HG03280 (cell line): ENCODE results near the gene ELFN1.

Experiments
- ATAC-seq: cut with Tn5 transposase; IDR thresholded peaks from one replicate; pipeline ENCODE4 v1.9.1; 2021; ENCODE audit warnings: mild to moderate bottlenecking, moderate library complexity; ENCODE audit not compliant: unreplicated experiment

The ELFN1 gene

GRCh38 chr7:1775389-1775788, 105.3 kb downstream of the ELFN1 start:
- ATAC-seq: no peak

DNA sequence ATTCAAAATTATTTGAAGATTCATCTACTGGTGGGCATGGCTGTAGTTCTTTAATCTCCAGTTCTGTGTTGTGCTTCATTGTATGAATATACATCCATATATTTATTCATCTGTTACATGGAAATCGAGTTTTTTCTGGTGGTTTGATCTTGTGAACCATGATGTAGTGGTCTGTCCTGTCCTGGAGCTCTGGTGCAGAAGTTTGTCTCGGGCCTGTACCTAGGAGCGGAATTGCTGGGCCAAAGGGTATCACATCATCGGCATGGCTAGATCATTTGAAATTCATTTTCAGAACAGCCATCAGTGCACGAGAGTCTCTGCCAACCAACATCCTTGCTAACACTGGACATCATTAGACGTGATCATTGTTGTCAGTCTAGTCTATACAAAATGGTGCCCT, 107.0 kb downstream of the ELFN1 start:
- ATAC-seq: no peak

DNA sequence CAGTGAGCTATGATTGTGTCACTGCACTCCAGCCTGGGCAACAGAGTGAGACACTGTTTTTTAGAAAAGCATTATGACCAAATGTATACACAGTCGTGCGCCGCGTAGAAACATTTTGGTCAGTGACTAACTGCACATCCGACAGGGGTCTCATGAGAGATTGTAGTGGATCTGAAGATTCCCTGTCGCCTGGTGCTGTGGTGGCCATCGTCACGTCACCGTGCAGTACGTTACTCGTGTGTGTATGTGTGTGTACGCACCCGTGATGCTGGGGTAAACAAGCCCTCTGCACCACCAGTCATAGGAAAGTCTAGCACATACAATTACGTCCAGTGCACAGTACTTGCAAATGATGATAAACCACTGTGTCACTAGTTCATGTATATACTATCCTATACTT, 109.4 kb downstream of the ELFN1 start:
- ATAC-seq: no peak

- ATAC-seq: no peak
These were observed 111.3 kb downstream of the ELFN1 start for GRCh38 chr7:1781369-1781768.

DNA sequence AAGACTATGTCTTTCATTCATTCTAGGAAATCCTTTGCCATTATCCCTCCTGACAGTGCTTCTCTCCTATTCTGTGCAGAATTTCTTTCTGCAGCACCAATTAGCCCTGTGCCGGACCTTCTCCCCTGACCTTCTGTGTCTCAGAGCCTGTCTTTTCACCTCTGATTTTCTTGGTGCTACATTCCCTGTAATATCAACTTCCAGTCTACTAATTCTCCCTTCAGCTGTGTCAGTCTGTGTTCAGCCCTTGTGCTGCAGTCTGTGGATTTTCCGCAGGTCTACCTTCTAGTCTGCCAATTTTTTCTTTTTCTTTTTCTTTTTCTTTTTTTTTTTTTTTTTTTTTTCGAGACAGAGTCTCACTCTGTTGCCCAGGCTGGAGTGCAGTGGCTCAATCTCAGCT, 115.8 kb downstream of the ELFN1 start:
- no peak for ATAC-seq

DNA sequence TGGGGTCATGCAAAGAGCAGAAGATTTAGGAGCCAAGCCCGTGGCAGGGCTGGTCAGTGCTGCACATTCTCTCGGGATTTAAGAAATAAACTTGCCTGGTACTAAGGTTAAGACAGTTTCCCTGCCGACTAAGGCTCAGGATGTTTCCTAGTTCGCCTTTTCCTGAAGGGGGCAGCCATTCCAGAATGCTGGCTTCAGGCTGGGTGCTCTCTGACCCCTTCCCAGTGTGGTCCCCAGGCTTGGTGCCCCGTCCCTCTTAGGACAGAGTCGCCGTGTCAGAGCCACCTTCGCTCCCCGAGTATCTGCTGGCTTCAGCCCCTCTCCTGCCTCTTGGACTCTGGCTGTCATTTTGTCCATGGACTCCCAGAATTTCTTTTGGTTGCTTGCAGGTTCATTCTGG, 117.2 kb downstream of the ELFN1 start:
- no peak for ATAC-seq

DNA sequence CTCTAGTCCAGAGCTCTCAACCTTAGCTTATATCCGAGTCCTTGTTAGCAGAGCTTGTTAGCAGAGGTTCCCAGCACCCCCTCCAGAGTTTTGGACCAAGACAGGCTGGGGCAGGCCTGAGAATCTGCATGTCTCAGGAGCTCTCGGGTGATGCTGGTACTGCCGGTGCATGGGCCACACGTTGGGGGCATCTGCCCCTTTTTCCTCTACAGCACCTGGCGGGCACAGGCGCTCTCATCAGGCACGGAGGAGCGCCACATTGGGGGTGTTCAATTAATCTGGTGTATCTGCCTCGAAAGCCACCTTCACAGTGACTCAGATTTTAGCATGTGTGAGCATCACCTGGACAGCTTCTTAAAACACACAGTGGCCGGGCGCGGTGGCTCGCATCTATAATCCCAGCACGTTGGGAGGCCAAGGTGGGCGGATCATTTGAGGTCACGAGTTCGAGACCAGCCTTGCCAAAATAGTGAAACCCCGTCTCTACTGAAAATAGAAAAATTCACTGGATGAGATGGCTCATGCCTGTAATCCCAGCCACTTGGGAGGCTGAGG, 117.7 kb downstream of the ELFN1 start:
- no peak for ATAC-seq

- no peak for ATAC-seq
These were observed 124.9 kb downstream of the ELFN1 start for GRCh38 chr7:1794888-1795542.
